ENCODE data around the gene KCNK2.
A peak's percentile ranks its signal among the peaks of the same experiment; 100 is the strongest.

DNA sequence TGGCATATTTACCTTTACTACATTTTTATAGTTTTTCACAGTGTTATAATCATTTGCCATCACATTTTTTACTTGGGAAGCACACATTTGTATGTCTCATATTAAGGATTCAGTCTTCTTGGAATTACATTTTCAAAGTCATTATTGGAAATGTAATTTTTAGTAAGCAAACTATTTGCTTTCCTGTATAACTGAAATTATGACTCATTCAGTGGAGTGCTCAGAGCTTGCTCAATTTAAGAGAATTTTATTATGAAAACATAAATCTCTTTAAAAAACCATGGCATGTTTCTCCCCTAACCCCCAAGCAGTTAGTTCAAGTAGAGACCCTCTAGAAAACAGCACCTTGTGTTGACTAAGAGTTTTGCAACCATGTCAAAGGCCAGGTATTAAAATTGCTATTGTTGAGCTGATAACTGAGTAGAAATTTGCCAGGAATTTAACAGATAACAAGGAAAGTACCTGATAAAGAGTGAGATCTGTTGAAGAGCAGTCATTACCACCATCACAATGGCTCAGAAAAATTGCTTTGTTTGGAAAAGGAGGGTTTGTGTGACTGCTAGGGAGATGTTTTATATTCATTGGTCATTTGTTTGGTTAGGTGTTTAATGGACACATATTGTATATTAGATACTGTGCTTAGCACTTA lies 105.9 kb downstream of the KCNK2 start:
- TF ChIP-seq RAD21 (IDR thresholded peaks at IDR 0.05; ENCODE audit: low read length) (no peak), POLR2A (IDR thresholded peaks at IDR 0.05; ENCODE audit: low read depth, low read length) (no peak), MAFK (IDR thresholded peaks at IDR 0.05; ENCODE audit: low read depth, low read length) (no peak), MXI1 (IDR thresholded peaks at IDR 0.05; ENCODE audit: borderline replicate concordance, low read depth, low read length) (no peak), FOS (IDR thresholded peaks at IDR 0.05; ENCODE audit: low read depth, low read length) (peak; percentile 34; the same call in 1 of the 2 replicates), RFX5 (IDR thresholded peaks at IDR 0.05; ENCODE audit: low read depth, low read length) (no peak), RCOR1 (IDR thresholded peaks at IDR 0.05; ENCODE audit: insufficient replicate concordance, low read length) (no peak), MAZ (IDR thresholded peaks at IDR 0.05; ENCODE audit: borderline replicate concordance, low read depth, low read length) (no peak), CHD1 (IDR thresholded peaks at IDR 0.05; ENCODE audit: low read depth, low read length) (no peak), SMC3 (IDR thresholded peaks at IDR 0.05; ENCODE audit: low read depth, low read length) (no peak), CEBPB (IDR thresholded peaks at IDR 0.05; ENCODE audit: low read depth, low read length) (peak; percentile 52; the same call in 1 of the 2 replicates)
- TF ChIP-seq, protein P1, sequence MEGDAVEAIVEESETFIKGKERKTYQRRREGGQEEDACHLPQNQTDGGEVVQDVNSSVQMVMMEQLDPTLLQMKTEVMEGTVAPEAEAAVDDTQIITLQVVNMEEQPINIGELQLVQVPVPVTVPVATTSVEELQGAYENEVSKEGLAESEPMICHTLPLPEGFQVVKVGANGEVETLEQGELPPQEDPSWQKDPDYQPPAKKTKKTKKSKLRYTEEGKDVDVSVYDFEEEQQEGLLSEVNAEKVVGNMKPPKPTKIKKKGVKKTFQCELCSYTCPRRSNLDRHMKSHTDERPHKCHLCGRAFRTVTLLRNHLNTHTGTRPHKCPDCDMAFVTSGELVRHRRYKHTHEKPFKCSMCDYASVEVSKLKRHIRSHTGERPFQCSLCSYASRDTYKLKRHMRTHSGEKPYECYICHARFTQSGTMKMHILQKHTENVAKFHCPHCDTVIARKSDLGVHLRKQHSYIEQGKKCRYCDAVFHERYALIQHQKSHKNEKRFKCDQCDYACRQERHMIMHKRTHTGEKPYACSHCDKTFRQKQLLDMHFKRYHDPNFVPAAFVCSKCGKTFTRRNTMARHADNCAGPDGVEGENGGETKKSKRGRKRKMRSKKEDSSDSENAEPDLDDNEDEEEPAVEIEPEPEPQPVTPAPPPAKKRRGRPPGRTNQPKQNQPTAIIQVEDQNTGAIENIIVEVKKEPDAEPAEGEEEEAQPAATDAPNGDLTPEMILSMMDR (conservative IDR thresholded peaks at IDR 0.05; ENCODE audit: low read depth, low read length), result no peak
- TF ChIP-seq, protein P2, sequence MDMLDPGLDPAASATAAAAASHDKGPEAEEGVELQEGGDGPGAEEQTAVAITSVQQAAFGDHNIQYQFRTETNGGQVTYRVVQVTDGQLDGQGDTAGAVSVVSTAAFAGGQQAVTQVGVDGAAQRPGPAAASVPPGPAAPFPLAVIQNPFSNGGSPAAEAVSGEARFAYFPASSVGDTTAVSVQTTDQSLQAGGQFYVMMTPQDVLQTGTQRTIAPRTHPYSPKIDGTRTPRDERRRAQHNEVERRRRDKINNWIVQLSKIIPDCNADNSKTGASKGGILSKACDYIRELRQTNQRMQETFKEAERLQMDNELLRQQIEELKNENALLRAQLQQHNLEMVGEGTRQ (IDR thresholded peaks at IDR 0.05; ENCODE audit: low read depth, low read length), result no peak
- TF ChIP-seq, protein P3, sequence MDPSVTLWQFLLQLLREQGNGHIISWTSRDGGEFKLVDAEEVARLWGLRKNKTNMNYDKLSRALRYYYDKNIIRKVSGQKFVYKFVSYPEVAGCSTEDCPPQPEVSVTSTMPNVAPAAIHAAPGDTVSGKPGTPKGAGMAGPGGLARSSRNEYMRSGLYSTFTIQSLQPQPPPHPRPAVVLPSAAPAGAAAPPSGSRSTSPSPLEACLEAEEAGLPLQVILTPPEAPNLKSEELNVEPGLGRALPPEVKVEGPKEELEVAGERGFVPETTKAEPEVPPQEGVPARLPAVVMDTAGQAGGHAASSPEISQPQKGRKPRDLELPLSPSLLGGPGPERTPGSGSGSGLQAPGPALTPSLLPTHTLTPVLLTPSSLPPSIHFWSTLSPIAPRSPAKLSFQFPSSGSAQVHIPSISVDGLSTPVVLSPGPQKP (IDR thresholded peaks at IDR 0.05; ENCODE audit: borderline replicate concordance, low read depth, low read length), result no peak
